ENCODE results near the gene EPHB2. TPM values are rescaled to one million over a fixed set of nuclear protein-coding genes. Genes with fewer than 3 reads are reported as not detected.

Gene EPHB2
- total and polyA plus RNA-seq, 2 donors (not counting 3 experiments of a cell fraction or from before 2014, with no cell fraction given), result 50.8 to 69.1 TPM

DNA sequence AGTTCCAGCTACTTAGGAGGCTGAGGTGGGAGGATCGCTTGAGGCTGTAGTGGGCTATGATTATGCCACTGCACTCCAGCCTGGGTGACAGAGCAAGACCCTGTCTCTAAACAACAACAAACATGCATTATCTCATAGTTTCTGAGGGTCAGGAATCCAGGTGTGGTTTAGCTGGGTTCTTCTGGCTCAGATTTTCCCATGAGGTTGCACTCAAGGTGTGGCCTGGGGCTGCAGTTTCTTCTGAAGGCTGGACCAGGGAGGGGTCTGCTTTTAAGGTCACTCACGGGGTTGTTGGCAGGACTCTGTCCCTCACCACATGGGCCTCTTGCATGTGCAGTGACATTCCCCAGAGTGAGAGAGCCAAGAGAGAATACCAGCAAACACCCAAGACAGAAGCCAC, 77.0 kb downstream of the EPHB2 start:
- intact Hi-C loops (cut with micrococcal nuclease) (no loop called here), dilution Hi-C loops (cut with MboI; ENCODE audit: extremely low pct_ligation_motif_present, low sequenced_read_pairs) (no loop called here)
- ChIA-PET CTCF (interaction anchor here (1.7 kb wide), 1 partner anchor 83 kb away, joined by 8 read pairs; no protein-coding TSS in a partner anchor), POLR2A (no interaction called here)
- no peaks in the 10 kb centered on the region for H3K27me3 ChIP-seq (ENCODE audit: control insufficient read depth in 2 of 2, insufficient read depth in 2 of 2, low read length in 2 of 2)
- no peak overlapping the region for H3K4me3 ChIP-seq (replicated peaks in 1 of 3; ENCODE audit: insufficient read depth in 1 of 3, low read depth in 1 of 3, low read length in 3 of 3)
- FAIRE-seq, result no peak
- H3K4me2 ChIP-seq (ENCODE audit: insufficient read depth, low read length), result no peak overlapping the region
- H3K9ac ChIP-seq (replicated peaks; ENCODE audit: extremely low read depth, insufficient read depth, low read length), result no peak overlapping the region
- H3K27ac ChIP-seq (ENCODE audit: insufficient read depth, low read depth, low read length), result no peak overlapping the region
- no peaks in the 10 kb centered on the region for H3K9me3 ChIP-seq (replicated peaks; ENCODE audit: control insufficient read depth, insufficient read depth, low read length)
- H2AFZ ChIP-seq (ENCODE audit: low read depth, low read length), result no peak overlapping the region
- no TSS peak for BruUV-seq (replicated peaks)
- TF ChIP-seq POLR2A (IDR thresholded peaks at IDR 0.05; ENCODE audit: low read depth, low read length) (no peak), GATA2 (IDR thresholded peaks at IDR 0.05; ENCODE audit: insufficient read depth, insufficient read length, low read depth, low read length) (no peak), CTCF (IDR thresholded peaks at IDR 0.05; ENCODE audit: extremely low read depth in 1 of 2, insufficient read depth in 1 of 2, low read depth in 1 of 2, low read length in 2 of 2) (no peak), FOS (IDR thresholded peaks at IDR 0.05; ENCODE audit: borderline replicate concordance, insufficient read depth, low read length) (no peak), POLR2AphosphoS5 (IDR thresholded peaks at IDR 0.05; ENCODE audit: insufficient read depth, low read depth, low read length) (no peak), EZH2 (IDR thresholded peaks at IDR 0.05; ENCODE audit: borderline replicate concordance, low read depth, low read length, severe bottlenecking) (no peak), JUN (IDR thresholded peaks at IDR 0.05; ENCODE audit: borderline replicate concordance, insufficient read depth, insufficient read length, low read depth) (no peak), MYC (IDR thresholded peaks at IDR 0.05; ENCODE audit: low read depth, low read length) (no peak)
- TF ChIP-seq, protein P1, sequence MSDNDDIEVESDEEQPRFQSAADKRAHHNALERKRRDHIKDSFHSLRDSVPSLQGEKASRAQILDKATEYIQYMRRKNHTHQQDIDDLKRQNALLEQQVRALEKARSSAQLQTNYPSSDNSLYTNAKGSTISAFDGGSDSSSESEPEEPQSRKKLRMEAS (IDR thresholded peaks at IDR 0.05; ENCODE audit: insufficient read depth, insufficient read length), result no peak
- DNase-seq (ENCODE audit: low read depth, low spot score), result no peak
- H3K9me1 ChIP-seq (replicated peaks; ENCODE audit: control insufficient read depth, extremely low read depth, insufficient read depth, low read length), result no peaks in the 10 kb centered on the region
- peaks cover 2 to 8% of the 10 kb centered on the region in 2 experiments for H3K36me3 ChIP-seq (ENCODE audit: control insufficient read depth in 2 of 2, extremely low read depth in 1 of 2, insufficient read depth in 2 of 2, low read length in 2 of 2)
- H4K20me1 ChIP-seq (replicated peaks; ENCODE audit: control insufficient read depth, extremely low read depth, insufficient read depth, low read length), result no peaks in the 10 kb centered on the region
- H3K4me1 ChIP-seq (ENCODE audit: control insufficient read depth, extremely low read depth, insufficient read depth, low read length), result no peaks in the 10 kb centered on the region
- peaks cover 7% of the 10 kb centered on the region for H3K79me2 ChIP-seq (ENCODE audit: control insufficient read depth, insufficient read depth, low read length)
